NCI-H2107 (cell line): ENCODE data around the gene ACTN4.
A peak's percentile ranks its signal among the peaks of the same experiment; 100 is the strongest.

Experiments used
- DNase-seq: peaks from one replicate; lab custom pipeline; 2025; lab: John Stamatoyannopoulos, UW

ACTN4 gene

GRCh38 chr19:38709671-38710415 is 62.4 kb downstream of the ACTN4 start:
- DNase-seq, result no peak

DNA sequence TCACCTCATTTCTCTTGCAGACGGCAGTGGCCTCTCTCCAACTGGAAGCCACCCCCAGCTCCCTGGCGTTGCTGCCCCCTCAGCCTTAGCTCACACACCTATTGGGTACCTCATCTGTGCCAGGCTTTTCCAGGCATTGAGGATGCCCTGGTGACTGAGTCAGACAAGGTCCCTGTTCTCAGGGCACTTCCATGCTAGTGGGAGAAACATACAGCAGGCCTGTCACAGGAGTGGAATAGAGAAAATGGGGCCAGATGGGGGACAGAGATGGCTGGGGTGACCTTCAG is 62.9 kb downstream of the ACTN4 start:
- DNase-seq, result no peak

GRCh38 chr19:38710928-38711725 is 63.7 kb downstream of the ACTN4 start:
- DNase-seq, result no peak

DNA sequence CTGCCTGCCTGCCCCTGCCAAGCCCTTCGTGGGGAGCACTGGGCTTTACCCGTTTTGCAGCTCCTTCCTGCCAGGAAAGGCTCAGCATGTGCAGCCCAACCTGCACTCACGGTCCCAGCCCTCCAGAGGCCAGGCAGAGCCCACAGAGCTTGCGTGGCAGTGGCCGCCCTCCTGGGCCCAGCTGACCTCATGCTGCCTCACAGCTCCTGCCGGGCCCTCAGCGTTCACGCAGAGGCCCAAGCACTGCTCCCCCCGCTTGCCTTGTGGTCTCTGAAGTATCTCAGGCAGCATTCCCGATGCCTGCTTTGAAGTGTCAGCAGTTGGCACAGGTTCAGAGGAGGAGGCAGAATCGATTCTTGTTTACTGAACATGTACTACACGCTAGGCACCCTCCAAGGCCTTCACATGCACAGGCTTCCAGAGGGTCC is 64.3 kb downstream of the ACTN4 start:
- DNase-seq, result peak; percentile 65

GRCh38 chr19:38712161-38712748 is 64.8 kb downstream of the ACTN4 start:
- DNase-seq, result no peak

DNA sequence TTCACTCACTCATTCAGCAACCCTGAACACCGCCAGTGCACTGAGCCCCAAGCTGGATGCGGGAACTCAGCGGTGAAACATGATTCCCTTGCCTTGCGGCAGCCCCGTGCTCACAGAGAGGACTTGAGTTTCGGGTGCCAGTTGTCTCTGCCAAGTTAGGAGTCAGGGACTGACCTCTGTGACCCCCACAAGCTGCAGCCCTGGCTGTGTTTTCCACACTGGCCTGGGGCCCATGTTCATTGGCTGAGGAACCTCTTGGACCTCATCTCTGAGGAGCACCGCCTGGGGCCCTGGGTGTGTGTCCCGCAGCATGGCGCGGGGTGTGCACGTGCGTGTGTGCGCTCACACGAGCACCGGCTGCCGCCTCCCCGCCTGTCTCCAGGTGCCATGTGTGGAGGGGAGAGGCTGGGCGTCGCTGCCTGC is 65.8 kb downstream of the ACTN4 start:
- no peak for DNase-seq

GRCh38 chr19:38713865-38714264 is 66.4 kb downstream of the ACTN4 start:
- DNase-seq, result no peak

DNA sequence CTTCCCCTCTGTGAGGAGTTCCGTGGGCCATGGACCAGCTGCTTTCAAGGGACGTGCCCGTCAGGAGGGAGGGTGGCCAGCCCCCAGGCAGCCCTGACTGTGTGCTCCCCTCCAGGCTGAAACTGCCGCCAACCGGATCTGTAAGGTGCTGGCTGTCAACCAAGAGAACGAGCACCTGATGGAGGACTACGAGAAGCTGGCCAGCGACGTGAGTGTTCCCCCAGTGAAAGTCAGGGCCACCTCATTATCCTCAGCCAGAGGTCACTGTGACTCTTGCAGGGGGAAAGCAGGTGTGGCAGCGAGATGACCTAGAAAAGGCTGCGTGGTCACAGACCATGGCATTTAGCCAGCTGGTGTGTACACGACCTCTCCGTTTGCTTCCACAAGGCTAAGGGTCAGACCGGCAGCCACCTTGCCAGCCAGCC is 66.9 kb downstream of the ACTN4 start:
- DNase-seq, result no peak

- DNase-seq, result no peak
Measured at GRCh38 chr19:38715555-38715954, 68.1 kb downstream of the ACTN4 start.

DNA sequence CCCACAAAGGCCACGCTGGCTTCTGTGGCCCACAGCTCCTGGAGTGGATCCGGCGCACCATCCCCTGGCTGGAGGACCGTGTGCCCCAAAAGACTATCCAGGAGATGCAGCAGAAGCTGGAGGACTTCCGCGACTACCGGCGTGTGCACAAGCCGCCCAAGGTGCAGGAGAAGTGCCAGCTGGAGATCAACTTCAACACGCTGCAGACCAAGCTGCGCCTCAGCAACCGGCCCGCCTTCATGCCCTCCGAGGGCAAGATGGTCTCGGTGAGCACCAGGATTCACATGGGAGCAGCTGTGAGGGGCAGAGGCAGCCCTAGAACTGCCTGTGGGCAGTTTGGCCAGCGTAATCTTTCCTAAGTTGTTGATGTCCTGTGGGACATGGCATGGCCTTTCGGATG is 69.6 kb downstream of the ACTN4 start:
- DNase-seq, result no peak

DNA sequence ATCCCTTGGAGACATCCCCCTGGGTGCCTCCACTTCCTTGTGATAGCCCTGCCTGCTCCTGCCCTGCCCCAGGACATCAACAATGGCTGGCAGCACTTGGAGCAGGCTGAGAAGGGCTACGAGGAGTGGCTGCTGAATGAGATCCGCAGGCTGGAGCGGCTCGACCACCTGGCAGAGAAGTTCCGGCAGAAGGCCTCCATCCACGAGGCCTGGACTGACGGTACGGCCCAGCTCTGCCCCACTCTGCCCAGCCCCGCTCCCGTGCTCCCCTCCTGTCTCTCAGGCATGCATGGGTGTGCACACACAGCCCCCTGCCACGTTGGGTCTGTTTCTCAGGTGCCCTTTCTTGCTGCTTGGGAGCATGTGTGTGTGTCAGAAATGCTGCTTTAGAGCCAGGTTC is 70.4 kb downstream of the ACTN4 start:
- no peak for DNase-seq

- DNase-seq, result no peak
Measured at GRCh38 chr19:38718747-38719543, 71.5 kb downstream of the ACTN4 start.

- DNase-seq, result no peak
Measured at GRCh38 chr19:38719761-38720558, 72.5 kb downstream of the ACTN4 start.

DNA sequence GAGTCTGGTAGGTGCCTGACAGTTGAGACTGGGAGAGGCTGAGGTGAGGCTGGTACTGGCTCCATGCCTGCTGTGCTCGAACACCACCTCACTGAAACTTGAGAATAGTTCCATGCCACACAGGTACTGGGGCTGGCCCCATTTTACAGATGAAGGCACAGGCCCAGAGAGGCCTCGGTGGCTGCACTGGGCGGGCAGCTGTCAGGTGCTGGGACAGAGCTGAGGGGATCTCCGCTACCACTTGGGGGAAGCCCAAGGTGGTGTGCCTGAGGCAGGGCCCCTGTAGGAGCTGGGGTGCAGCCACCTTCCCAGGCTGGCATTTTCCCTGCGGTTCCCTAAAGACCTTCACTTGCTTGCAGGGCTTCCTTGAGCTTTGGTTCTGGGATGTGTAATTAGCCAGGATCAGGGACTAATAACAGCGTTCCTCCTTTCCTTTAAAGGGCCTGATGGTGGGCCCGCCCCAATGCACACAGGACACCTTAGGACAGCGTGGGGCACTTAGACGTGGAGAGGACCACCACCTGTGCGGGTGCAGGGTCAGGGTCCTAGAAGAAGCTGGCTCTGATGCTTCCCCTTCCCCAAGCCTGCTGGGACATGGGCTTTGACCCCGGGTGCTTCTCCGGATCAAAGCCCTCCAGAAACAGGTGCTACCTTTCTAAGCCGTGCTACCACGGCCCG is 73.2 kb downstream of the ACTN4 start:
- no peak for DNase-seq

DNA sequence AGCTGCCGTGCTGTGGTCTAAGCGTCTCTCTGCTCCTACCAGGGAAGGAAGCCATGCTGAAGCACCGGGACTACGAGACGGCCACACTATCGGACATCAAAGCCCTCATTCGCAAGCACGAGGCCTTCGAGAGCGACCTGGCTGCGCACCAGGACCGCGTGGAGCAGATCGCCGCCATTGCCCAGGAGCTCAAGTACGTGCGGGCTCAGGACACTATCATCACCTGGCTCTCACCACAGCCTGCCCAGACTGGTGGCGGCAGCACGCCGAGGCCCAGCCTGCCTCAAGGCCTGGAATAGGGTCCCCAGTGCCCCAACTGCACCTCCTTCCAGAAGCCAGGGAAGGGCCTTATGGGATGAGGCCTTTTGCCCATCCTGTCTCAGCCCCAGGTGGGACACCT is 74.0 kb downstream of the ACTN4 start:
- DNase-seq, result no peak

DNA sequence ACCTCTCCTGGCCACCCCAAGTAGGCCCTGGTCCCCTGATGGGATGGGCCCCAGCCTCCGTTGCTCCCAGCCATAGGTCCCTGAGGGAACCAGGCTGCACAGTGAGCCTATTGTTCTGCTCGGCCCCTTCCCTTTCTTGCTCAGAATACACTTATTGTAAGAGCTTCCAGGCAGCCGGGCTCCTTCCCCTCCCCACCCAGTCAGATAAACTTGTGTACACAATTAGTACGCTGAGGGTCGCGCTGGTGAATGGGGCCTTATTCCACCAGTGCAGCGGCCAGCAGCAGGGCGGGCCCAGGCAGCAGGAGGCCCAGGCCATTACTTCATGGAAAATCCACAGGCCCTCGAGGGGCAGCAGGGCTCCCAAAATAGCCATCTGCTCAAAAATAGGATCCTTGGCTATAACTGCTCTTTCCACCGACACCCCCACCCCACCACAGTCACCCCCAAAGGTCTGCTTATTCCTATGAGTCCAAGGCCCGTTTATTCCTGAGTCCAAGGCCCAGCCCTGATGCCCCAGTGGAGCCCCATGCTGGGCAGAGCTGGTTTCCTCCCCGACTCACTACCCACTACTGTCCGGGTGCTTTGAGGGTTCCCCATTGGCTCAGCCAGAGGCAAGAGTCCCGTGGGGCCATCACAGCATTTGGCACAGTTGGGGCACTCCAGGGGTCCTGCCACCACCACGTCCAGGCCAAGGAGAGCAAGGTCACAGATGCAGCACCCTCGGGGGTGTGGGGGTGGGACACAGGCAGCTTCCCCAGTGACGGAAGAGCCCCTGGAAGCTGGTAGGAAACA is 74.7 kb downstream of the ACTN4 start:
- DNase-seq, result no peak

- no peak for DNase-seq
Measured at GRCh38 chr19:38722947-38723605, 75.6 kb downstream of the ACTN4 start.

- DNase-seq, result no peak
Measured at GRCh38 chr19:38723606-38723965, 76.1 kb downstream of the ACTN4 start.

DNA sequence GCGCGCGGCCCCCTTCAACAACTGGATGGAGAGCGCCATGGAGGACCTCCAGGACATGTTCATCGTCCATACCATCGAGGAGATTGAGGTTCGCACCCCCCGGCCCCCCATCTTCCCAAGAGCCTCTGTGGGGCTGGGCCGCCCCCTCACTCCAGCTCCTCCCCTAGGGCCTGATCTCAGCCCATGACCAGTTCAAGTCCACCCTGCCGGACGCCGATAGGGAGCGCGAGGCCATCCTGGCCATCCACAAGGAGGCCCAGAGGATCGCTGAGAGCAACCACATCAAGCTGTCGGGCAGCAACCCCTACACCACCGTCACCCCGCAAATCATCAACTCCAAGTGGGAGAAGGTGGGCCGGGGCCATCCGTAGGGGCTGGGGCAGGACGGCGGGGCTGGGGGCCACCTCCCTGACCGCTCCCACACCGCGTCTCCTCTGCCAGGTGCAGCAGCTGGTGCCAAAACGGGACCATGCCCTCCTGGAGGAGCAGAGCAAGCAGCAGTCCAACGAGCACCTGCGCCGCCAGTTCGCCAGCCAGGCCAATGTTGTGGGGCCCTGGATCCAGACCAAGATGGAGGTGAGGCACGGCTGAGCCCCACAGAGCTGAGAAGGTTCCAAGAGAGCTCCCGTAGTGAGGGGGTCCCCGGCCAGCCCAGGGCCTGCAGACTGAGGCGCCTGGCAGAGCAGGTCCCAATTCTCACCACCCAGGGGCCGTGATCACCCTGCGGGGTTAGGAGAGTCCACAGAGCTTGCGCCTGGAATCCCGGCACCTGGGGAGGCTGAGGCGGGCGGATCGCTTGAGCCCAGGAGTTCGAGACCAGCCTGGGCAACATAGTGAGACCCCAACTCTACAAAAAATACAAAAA is 76.8 kb downstream of the ACTN4 start:
- no peak for DNase-seq
